ENCODE data around the gene RAB33A.

RAB33A gene

DNA sequence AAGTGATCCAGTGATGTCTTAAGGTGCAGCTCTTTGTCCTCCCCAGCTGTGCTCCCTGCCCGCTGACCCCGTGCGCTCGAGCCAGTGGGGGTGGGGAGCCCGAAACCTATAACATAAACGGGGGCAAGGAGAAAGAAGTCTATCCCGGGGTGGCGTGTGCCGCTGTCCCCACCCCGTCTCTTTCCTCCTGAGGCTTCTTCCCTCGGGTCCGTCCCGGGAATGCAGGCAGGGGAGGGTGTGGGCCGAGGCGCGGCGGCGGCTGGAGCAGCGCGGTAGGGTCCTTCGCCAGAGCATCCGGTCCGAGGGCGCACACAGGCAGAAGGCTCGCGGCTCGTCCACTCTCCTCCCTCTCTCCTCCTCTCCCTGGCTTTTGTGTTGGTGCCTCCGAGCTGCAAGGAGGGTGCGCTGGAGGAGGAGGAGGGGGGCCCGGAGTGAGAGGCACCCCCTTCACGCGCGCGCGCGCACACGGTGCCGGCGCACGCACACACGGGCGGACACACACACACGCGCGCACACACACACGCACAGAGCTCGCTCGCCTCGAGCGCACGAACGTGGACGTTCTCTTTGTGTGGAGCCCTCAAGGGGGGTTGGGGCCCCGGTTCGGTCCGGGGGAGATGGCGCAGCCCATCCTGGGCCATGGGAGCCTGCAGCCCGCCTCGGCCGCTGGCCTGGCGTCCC, at the start of gene RAB33A:
Gene RAB33A (plus strand): TSS at position 517 of the 681 bp plus-strand sequence. CDS start 101 bp downstream, at position 618.
- Histone ChIP-seq H3K4me3 (ENCODE audit: severe bottlenecking) (peak within 1 kb of the TSS; percentile 33), H3K9me3 (ENCODE audit: severe bottlenecking) (no peaks in the 10 kb centered on the region), H3K27ac (ENCODE audit: poor library complexity, severe bottlenecking) (no peak within 1 kb of the TSS), H3K36me3 (ENCODE audit: low read depth) (no peaks in the 10 kb centered on the region), H3K4me1 (ENCODE audit: insufficient read depth, poor library complexity, severe bottlenecking) (peaks cover 10% of the 10 kb centered on the region), H3K27me3 (ENCODE audit: insufficient read depth, poor library complexity, severe bottlenecking) (no peaks in the 10 kb centered on the region)
- no peak for DNase-seq (ENCODE audit: low spot score)
- TF ChIP-seq, protein P1, sequence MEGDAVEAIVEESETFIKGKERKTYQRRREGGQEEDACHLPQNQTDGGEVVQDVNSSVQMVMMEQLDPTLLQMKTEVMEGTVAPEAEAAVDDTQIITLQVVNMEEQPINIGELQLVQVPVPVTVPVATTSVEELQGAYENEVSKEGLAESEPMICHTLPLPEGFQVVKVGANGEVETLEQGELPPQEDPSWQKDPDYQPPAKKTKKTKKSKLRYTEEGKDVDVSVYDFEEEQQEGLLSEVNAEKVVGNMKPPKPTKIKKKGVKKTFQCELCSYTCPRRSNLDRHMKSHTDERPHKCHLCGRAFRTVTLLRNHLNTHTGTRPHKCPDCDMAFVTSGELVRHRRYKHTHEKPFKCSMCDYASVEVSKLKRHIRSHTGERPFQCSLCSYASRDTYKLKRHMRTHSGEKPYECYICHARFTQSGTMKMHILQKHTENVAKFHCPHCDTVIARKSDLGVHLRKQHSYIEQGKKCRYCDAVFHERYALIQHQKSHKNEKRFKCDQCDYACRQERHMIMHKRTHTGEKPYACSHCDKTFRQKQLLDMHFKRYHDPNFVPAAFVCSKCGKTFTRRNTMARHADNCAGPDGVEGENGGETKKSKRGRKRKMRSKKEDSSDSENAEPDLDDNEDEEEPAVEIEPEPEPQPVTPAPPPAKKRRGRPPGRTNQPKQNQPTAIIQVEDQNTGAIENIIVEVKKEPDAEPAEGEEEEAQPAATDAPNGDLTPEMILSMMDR (IDR thresholded peaks at IDR 0.05; ENCODE audit: poor library complexity, severe bottlenecking), result no peak
- peak; percentile 75 for ATAC-seq (ENCODE audit: low read depth)

DNA sequence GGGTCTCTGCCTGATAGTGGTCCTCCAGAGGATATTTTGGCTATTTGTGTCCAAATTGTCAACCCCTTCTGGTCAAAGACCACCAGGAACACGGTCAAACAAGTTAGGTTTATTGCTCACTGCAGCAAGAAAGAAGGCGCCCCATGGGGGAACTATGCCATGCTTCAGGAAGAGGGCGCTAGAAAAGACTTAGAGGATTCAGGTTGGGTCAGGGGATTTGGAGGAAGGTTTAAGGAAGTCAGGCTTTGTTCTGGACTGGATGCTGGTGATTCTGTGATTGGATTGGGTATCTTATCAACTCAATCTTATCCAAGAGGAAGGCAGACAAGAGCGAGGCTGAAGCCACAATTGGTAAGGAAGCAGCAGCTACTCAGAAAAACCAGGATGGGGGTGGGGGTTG, 47.2 kb upstream of the RAB33A start:
- DNase-seq (ENCODE audit: low spot score), result no peak
- no peaks in the 10 kb centered on the region for H3K9me3 ChIP-seq (ENCODE audit: severe bottlenecking)
- TF ChIP-seq, protein P1 (IDR thresholded peaks at IDR 0.05; ENCODE audit: poor library complexity, severe bottlenecking), result no peak

DNA sequence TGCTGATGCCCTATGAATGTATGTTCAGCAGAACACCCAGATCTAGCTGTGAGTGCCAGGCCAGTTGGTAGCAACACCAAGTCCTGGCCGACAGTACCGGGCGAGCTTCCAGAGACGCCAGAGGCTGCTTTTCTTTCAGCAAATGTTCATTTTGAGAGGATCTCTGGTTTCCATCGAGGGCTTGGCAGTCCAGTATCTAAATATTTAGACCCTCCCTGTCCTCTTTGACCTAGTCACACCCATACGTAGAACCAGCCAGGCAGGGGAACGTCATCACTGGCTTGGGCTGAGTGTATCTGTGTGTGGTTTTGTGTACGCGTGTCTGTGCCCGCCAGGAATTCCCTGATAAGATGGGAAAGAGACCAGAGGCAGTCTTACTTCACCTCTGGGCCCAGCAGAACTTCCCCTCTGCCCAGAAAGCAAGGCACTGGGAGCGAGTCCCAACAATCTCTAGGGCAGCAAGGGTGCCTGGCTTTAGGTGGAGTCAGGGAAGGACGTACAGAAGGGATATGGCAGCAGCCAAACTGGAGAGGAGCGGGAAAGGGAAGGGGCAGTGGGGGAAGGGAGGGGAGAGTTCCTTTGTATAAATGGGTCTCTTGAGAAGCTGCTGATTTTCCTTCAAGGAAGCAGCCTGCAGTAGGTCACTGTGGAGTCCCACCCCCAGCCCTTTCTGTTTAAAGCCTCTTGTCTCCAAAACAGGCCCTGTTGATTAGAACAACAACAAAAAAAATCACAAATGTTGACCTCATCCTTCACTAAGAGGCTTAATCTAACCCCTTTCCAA, 46.5 kb upstream of the RAB33A start:
- H3K27me3 ChIP-seq (ENCODE audit: insufficient read depth, poor library complexity, severe bottlenecking), result no peaks in the 10 kb centered on the region
- DNase-seq (ENCODE audit: low spot score) (no peak), ATAC-seq (ENCODE audit: low read depth) (peak; percentile 83)
- peak overlapping the region; percentile 71 for H3K27ac ChIP-seq (ENCODE audit: poor library complexity, severe bottlenecking)
- no peaks in the 10 kb centered on the region for H3K9me3 ChIP-seq (ENCODE audit: severe bottlenecking)
- no peaks in the 10 kb centered on the region for H3K36me3 ChIP-seq (ENCODE audit: low read depth)
- peaks cover 12% of the 10 kb centered on the region for H3K4me1 ChIP-seq (ENCODE audit: insufficient read depth, poor library complexity, severe bottlenecking)
- H3K4me3 ChIP-seq (ENCODE audit: severe bottlenecking), result no peak overlapping the region
- TF ChIP-seq, protein P1 (IDR thresholded peaks at IDR 0.05; ENCODE audit: poor library complexity, severe bottlenecking), result no peak

More for the DNA sequence above, 47.2 kb upstream of the RAB33A start:
- Histone ChIP-seq H3K27me3 (ENCODE audit: insufficient read depth, poor library complexity, severe bottlenecking) (no peaks in the 10 kb centered on the region), H3K4me1 (ENCODE audit: insufficient read depth, poor library complexity, severe bottlenecking) (peaks cover 12% of the 10 kb centered on the region), H3K4me3 (ENCODE audit: severe bottlenecking) (no peak overlapping the region), H3K27ac (ENCODE audit: poor library complexity, severe bottlenecking) (peak overlapping the region; percentile 71), H3K36me3 (ENCODE audit: low read depth) (no peaks in the 10 kb centered on the region)
- no peak for ATAC-seq (ENCODE audit: low read depth)

DNA sequence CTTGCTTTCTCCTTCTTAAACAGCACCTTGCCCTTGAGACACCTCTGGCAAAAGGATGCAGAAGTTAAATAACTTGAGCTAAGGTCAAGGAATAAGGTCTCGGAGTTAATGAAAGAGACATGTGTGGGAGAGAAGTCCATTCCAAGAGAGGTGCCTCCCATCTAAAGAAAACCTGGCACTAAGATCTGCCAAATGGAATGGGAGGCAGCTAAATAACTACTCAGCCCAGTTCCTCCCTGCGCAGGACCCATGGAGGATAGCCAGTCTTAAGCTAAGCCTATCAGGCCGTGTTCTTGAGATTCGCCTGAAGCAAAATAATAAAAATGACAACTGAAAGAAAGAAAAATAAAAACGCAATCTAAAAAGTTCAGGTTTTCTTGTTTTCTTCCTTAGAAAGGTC, 40.8 kb upstream of the RAB33A start:
- no peak overlapping the region for H3K4me3 ChIP-seq (ENCODE audit: severe bottlenecking)
- no peaks in the 10 kb centered on the region for H3K27me3 ChIP-seq (ENCODE audit: insufficient read depth, poor library complexity, severe bottlenecking)
- H3K4me1 ChIP-seq (ENCODE audit: insufficient read depth, poor library complexity, severe bottlenecking), result no peaks in the 10 kb centered on the region
- ATAC-seq (ENCODE audit: low read depth), result no peak
- H3K9me3 ChIP-seq (ENCODE audit: severe bottlenecking), result no peaks in the 10 kb centered on the region
- TF ChIP-seq, protein P1 (IDR thresholded peaks at IDR 0.05; ENCODE audit: poor library complexity, severe bottlenecking), result no peak
- DNase-seq (ENCODE audit: low spot score), result no peak
- H3K27ac ChIP-seq (ENCODE audit: poor library complexity, severe bottlenecking), result no peak overlapping the region
- no peaks in the 10 kb centered on the region for H3K36me3 ChIP-seq (ENCODE audit: low read depth)
